ENCODE results near the gene RAB11FIP2.
"Not testable (repeated sequence)": the region's sequence is repeated elsewhere in the genome, so short reads cannot be mapped to it uniquely, and the experiment has no call there.

The RAB11FIP2 gene, protein sequence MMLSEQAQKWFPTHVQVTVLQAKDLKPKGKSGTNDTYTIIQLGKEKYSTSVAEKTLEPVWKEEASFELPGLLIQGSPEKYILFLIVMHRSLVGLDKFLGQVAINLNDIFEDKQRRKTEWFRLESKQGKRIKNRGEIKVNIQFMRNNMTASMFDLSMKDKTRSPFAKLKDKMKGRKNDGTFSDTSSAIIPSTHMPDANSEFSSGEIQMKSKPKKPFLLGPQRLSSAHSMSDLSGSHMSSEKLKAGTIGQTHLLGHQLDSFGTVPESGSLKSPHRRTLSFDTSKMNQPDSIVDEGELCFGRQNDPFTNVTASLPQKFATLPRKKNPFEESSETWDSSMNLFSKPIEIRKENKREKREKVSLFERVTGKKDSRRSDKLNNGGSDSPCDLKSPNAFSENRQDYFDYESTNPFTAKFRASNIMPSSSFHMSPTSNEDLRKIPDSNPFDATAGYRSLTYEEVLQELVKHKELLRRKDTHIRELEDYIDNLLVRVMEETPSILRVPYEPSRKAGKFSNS

DNA sequence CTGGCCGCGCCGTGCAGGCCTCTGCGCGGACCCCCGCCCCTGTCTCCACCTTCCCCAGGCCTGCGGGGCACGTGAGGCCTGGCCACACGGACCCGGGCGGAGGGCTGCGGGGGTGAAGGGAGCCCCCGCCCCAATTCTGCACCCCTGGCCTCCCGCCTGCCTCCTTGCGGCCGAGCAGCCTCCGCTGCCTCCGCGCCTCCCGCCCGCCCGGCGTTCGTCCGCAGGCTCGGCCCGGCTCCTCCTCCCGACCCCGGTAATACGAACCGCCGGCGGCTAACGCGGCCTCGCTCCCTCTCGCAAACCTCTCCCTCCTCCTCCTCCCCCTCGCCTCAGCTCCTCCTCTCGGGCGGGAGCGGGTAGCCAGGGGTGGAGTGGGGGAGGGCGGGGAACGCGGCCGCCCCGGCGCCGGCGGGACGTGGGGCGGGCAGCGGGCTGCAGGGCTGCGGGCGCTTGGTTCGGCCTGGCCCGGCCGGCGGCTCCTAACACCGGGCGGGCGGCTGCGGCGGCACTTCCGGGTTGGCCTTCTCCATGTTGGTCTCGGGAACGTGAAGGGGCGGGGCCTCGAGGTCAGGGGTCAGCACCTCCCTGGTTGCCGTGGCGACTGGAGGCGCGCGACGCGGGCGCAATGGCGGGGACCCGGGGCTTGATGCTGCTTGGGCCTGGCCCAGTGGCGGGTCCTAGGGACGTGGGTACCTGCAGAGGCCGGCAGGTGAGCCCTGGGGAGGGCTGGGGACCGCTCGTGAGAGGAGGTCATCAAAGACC is at the start of gene RAB11FIP2:
Gene RAB11FIP2 (minus strand): TSS at position 547 of the 762 bp plus-strand sequence. CDS start 778 bp downstream, outside the sequence.
- Mint-ChIP-seq H3K36me3 (no peaks in the 10 kb centered on the region), H3K27ac (peak within 1 kb of the TSS; percentile 82), H3K9me3 (no peaks in the 10 kb centered on the region), H3K4me1 (peaks cover 43% of the 10 kb centered on the region), H3K27me3 (no peaks in the 10 kb centered on the region), H3K4me3 (peak within 1 kb of the TSS; percentile 86)
- CTCF ChIA-PET: interaction anchor here (0.6 kb wide), 1 partner anchor 520 kb away, joined by 3 read pairs; no protein-coding TSS in a partner anchor
- peak; percentile 97 for DNase-seq

DNA sequence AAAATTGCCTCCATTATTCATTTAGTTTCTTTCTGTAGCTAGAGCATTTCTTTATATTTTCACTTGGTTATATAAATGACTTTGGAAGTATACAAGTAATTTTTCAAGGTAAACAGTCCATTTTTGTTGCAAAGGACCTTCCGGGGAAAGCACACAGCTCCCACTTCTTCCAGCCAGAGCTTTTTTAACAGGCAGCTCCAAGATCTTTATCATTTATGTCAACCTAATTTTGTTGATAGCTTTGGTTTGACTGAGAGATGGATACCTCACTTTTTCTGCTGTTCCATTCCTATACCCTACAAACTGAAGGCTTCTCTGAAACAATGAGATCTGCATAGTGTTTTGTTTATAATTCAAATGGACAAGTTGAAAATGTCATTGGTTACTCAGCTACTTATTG is 49.3 kb upstream of the RAB11FIP2 start:
- DNase-seq: no peak
- CTCF ChIA-PET: interaction anchor here (1.1 kb wide), 1 partner anchor 10 kb away, joined by 4 read pairs; no protein-coding TSS in a partner anchor
- H3K4me1 Mint-ChIP-seq: no peaks in the 10 kb centered on the region
- H3K9me3 Mint-ChIP-seq: no peaks in the 10 kb centered on the region
- H3K4me3 Mint-ChIP-seq: no peak overlapping the region
- no peaks in the 10 kb centered on the region for H3K36me3 Mint-ChIP-seq
- no peak overlapping the region for H3K27ac Mint-ChIP-seq
- peaks cover 4% of the 10 kb centered on the region for H3K27me3 Mint-ChIP-seq

DNA sequence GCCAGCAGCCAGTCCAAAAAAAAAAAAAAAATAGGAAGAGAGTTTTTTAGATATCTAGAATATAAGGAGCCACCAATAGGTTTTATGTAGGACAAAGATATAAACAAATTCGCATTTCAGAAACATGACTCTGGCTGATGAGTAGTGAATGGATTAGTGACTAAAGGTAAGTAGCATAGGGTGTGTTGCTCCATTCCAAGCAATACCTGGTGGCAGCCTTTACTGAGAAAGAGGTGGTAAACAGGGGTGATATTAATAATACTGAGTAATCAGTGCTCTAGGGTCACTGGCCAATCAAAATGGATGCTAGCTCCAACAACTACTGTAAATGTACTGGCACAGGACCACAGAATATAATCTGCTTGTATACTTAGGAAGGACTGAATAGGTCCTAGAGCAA is 45.5 kb upstream of the RAB11FIP2 start:
- CTCF ChIA-PET: no interaction called here
- DNase-seq: no peak
- Mint-ChIP-seq H3K4me1 (no peaks in the 10 kb centered on the region), H3K36me3 (no peaks in the 10 kb centered on the region), H3K9me3 (no peaks in the 10 kb centered on the region), H3K4me3 (no peak overlapping the region), H3K27ac (no peak overlapping the region), H3K27me3 (no peaks in the 10 kb centered on the region)

DNA sequence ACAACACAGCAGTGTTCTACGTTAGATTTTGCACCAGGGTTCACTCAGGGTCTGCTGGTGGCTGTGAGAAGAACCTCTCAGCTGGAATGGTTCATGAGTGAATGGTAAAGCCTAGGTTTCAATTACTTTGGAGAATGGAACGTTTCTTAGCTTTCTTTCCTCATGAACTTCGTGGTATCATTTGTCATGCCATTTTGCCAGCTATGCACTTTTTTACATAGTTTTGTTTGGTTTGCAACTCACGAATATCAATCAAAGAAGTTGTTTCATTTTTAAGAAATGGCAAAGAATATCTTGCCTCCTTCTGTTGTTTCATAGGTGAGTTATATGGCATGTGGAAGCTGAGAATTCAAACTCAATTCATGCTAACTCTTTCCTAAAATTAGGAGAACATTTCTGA is 34.1 kb upstream of the RAB11FIP2 start:
- Mint-ChIP-seq H3K4me3 (no peak overlapping the region), H3K27me3 (peaks cover 7% of the 10 kb centered on the region), H3K36me3 (no peaks in the 10 kb centered on the region), H3K9me3 (no peaks in the 10 kb centered on the region), H3K27ac (no peak overlapping the region), H3K4me1 (no peaks in the 10 kb centered on the region)
- CTCF ChIA-PET: no interaction called here
- no peak for DNase-seq

DNA sequence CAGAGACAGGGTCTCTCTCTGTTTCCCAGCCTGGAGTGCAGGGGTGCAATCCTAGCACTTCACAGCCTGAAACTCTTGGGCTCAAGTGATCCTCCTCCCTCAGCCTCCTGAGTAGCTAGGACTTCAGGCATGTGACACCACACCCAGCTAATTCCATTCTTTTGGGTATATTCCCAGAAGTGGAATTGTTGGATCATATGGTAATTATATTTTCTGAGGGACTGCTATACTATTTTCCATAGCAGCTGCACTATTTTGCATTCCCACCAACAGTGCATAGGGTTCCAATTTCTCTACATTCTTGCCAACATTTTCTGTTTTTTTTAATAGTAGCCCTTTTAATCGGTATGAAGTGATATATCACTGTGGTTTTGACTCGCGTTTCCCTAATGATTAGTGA is 30.0 kb upstream of the RAB11FIP2 start:
- H3K27ac Mint-ChIP-seq: no peak overlapping the region
- no peaks in the 10 kb centered on the region for H3K4me1 Mint-ChIP-seq
- no peaks in the 10 kb centered on the region for H3K9me3 Mint-ChIP-seq
- DNase-seq: no peak
- peaks cover 3% of the 10 kb centered on the region for H3K27me3 Mint-ChIP-seq
- H3K36me3 Mint-ChIP-seq: no peaks in the 10 kb centered on the region
- no peak overlapping the region for H3K4me3 Mint-ChIP-seq
- CTCF ChIA-PET: no interaction called here

DNA sequence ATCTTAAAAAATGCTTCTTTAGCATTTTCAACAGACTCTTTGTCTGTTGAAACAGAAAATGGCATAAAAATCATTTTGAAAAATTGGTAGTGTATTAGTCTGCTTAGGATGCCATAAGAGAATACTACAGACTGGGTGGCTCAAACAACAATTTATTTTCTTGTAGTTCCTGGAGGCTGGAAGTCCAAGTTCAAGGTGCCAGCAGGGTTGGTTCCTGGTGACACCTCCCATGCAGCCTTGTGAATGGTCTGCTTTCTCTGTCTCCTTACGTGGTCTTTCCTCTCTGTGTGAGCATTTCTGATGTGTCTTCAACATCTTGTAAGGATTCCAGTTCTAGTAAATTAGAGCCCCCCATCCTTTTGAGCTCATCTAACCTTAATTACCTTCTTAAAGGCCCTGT is 26.1 kb upstream of the RAB11FIP2 start:
- no peaks in the 10 kb centered on the region for H3K4me1 Mint-ChIP-seq
- no peak for DNase-seq
- CTCF ChIA-PET: no interaction called here
- no peaks in the 10 kb centered on the region for H3K36me3 Mint-ChIP-seq
- no peaks in the 10 kb centered on the region for H3K9me3 Mint-ChIP-seq
- H3K27ac Mint-ChIP-seq: no peak overlapping the region
- H3K27me3 Mint-ChIP-seq: peaks cover 6% of the 10 kb centered on the region
- no peak overlapping the region for H3K4me3 Mint-ChIP-seq

DNA sequence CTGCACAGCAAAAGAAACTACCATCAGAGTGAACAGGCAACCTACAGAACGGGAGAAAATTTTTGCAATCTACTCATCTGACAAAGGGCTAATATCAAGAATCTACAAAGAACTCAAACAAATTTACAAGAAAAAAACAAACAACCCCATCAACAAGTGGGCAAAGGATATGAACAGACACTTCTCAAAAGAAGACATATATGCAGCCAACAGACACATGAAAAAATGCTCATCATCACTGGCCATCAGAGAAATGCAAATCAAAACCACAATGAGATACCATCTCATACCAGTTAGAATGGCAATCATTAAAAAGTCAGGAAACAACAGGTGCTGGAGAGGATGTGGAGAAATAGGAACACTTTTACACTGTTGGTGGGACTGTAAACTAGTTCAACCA is 20.6 kb upstream of the RAB11FIP2 start:
- H3K4me3 Mint-ChIP-seq, CTCF ChIA-PET, H3K36me3 Mint-ChIP-seq, H3K9me3 Mint-ChIP-seq, DNase-seq, H3K4me1 Mint-ChIP-seq, H3K27ac Mint-ChIP-seq: not testable (repeated sequence)
- peaks cover 11% of the 10 kb centered on the region for H3K27me3 Mint-ChIP-seq

DNA sequence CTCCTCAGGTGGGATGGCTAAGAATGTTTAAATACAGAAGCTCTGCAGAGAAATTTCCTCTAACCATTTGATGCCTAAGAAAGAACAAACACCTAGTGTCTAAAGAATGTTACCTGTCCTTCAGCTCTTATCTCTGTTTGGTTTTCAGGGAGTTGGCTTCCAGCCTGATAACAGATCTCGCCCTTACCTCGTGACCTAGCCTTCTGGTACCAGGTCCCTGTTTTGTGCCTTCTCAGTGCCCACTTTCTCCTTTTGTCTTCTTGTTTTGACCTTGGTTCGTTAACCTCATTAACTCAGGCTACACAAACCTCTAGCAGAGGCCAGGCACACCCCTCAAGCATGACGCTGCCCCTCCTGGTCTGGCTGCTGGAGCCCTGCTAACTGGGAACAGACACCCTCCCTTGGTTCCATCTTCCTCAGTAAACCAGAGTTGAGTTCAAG is 16.1 kb upstream of the RAB11FIP2 start:
- Mint-ChIP-seq H3K9me3 (no peaks in the 10 kb centered on the region), H3K4me3 (no peak overlapping the region), H3K27me3 (peaks cover 18% of the 10 kb centered on the region), H3K4me1 (no peaks in the 10 kb centered on the region), H3K27ac (no peak overlapping the region), H3K36me3 (no peaks in the 10 kb centered on the region)
- no peak for DNase-seq
- CTCF ChIA-PET: no interaction called here

DNA sequence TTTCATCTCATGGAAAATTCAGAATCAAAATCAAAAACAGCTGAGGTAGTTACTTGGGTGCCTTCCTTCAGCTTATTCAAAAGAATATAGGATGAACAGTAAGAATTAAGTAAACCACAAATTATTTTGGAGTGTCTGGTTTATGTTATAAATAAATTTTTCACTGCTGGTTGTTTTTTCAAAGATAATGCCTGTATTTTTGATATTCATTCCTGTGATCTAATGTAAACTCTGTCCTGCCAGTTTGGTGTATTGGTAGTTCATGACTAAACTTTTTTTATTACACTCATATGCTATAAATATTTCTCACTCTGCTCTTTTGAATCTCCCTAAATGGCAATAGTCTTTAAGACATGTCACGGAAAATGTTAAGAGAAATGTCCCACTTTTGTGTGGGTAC is 11.6 kb upstream of the RAB11FIP2 start:
- Mint-ChIP-seq H3K27me3 (peaks cover 15% of the 10 kb centered on the region), H3K4me3 (no peak overlapping the region), H3K36me3 (no peaks in the 10 kb centered on the region), H3K4me1 (no peaks in the 10 kb centered on the region), H3K27ac (no peak overlapping the region), H3K9me3 (no peaks in the 10 kb centered on the region)
- DNase-seq: no peak
- CTCF ChIA-PET: no interaction called here

DNA sequence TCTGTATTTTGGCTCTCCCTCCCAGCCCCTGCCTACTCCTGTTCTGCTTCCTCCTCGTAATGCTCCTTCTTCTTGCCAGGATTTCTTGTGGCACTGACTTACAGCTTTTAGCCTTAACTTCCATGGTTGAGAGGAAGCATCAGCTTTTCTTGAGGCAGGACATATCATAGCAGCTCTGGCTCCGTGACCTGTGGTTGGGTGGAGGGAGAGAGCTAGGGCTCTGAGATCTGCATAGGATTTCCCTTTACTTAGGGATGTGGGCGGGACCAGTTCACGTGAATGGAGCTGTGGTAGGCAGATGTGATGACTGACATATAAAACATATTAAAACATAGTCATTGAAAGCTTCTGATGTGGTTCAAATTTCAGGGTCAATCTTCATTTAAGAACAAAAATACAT is 10.6 kb upstream of the RAB11FIP2 start:
- Mint-ChIP-seq H3K36me3 (no peaks in the 10 kb centered on the region), H3K27me3 (peaks cover 9% of the 10 kb centered on the region), H3K9me3 (no peaks in the 10 kb centered on the region), H3K4me3 (no peak overlapping the region), H3K27ac (no peak overlapping the region), H3K4me1 (no peaks in the 10 kb centered on the region)
- DNase-seq: no peak
- CTCF ChIA-PET: no interaction called here

DNA sequence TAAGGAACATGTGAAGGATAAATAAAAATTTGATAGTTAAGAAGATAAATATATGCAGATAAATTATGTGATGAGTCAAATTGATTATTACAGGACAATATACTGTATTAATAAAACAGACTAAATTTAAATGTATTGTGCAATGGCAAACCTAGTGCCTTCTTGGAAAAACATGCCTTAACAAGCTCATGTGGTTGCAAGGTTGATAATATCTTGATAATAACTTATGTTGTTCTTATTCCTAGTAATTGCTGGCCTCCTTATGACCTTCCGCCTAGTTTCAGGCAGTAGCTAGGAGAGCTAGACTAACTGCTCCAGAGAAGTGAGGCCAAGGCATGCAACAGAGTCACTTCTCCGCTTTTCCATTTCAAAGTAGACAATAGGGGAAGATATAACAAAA is 7.6 kb upstream of the RAB11FIP2 start:
- peaks cover 2% of the 10 kb centered on the region for H3K27me3 Mint-ChIP-seq
- CTCF ChIA-PET: no interaction called here

DNA sequence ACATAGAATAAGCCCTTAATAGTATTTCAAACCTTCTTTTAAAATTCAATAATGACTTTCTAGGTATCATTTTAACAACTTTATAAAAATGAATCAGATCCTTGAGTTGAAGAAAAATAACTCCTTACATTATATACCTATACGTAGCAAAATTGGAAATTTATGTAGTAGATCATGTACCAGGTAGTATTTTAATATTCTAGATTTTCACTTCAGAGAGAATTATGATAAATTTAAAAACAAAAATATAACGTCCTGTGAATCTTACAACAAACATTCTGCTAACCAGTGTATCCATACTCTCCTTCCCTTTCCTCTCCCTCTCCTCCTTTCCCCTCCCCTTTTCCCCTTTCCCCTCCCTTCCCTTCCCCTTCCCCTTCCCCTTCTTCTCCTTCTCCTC is 6.1 kb upstream of the RAB11FIP2 start:
- Mint-ChIP-seq H3K36me3 (no peaks in the 10 kb centered on the region), H3K27ac (no peak overlapping the region), H3K27me3 (no peaks in the 10 kb centered on the region), H3K4me3 (no peak overlapping the region), H3K9me3 (no peaks in the 10 kb centered on the region), H3K4me1 (no peaks in the 10 kb centered on the region)
- CTCF ChIA-PET: no interaction called here
- DNase-seq: no peak

More for the DNA sequence above, 7.6 kb upstream of the RAB11FIP2 start:
- H3K27ac Mint-ChIP-seq: no peak overlapping the region
- no peaks in the 10 kb centered on the region for H3K36me3 Mint-ChIP-seq
- H3K4me3 Mint-ChIP-seq: no peak overlapping the region
- H3K4me1 Mint-ChIP-seq: no peaks in the 10 kb centered on the region
- no peak for DNase-seq
- no peaks in the 10 kb centered on the region for H3K9me3 Mint-ChIP-seq

DNA sequence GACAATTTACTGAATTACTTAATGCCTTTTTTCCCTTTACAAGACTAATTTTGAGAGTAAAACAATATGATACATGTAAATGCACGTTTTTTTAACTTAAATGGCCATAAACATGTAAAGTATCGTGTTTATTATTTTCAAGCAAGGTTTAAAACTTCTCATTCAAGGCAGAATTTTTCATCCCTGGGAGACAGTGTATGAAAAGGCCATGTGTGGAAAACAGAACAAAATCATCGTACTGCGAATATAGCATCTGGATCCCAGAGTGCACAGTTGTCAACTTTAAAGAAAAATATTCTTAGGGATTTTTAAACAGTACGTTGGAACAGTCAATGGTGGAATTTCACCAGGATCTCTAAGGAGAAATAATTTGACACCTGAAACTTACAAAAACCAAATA is 1.1 kb upstream of the RAB11FIP2 start:
- H3K36me3 Mint-ChIP-seq: no peaks in the 10 kb centered on the region
- CTCF ChIA-PET: no interaction called here
- peak overlapping the region; percentile 86 for H3K4me3 Mint-ChIP-seq
- H3K4me1 Mint-ChIP-seq: peaks cover 35% of the 10 kb centered on the region
- H3K27me3 Mint-ChIP-seq: no peaks in the 10 kb centered on the region
- H3K27ac Mint-ChIP-seq: no peak overlapping the region
- DNase-seq: no peak
- H3K9me3 Mint-ChIP-seq: no peaks in the 10 kb centered on the region

DNA sequence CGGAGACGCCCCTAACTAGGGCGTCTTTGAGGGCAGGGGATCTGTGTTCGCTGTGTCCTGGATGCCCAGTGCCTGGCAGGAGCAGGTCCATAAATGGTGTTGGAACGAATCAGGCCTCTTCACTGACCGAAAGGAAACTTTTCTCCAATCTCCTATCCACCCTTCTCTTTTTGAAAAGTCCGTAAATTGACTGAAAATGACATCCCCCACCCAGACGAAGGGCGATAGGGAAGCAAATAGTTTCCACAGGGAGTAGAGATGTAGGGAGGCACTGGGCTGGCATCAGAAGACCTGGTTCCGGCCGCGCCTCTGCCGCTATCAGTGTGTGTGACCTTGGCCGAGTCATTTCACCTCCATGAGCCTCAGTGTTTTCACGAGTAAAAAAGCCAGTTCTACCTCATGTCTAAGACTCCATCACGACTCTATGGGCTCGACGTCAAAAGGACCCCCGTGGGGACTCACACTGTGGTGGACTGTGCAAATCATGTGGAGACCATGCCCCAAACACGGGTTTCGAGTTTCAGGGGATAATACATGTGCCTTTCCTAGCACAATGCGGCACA is 497 bp upstream of the RAB11FIP2 start:
- Mint-ChIP-seq H3K27me3 (no peaks in the 10 kb centered on the region), H3K4me1 (peaks cover 39% of the 10 kb centered on the region), H3K9me3 (no peaks in the 10 kb centered on the region), H3K36me3 (no peaks in the 10 kb centered on the region), H3K27ac (peak overlapping the region; percentile 55), H3K4me3 (peak overlapping the region; percentile 86)
- CTCF ChIA-PET: no interaction called here
- no peak for DNase-seq
